Keratinocyte (primary cell): ENCODE data around the gene CD276. TPM values are rescaled to one million over a fixed set of nuclear protein-coding genes. Genes with fewer than 3 reads are reported as not detected.

ENCODE experiments used
- DNase-seq: peaks from one replicate; pipeline ENCODE4 v3.0.0-alpha.2; 2011; ENCODE audit warnings: low read depth, missing footprints, low spot score
- FAIRE-seq: peaks from 2 replicates; lab custom pipeline; 2011; peaks lifted over from hg19 to GRCh38; lab: Jason Lieb, UNC
- H2AFZ ChIP-seq: 2 replicates; pipeline ENCODE4 v1.6.0; 2012; ENCODE audit warnings: low read length, control low read depth, inconsistent platforms; ENCODE audit not compliant: control insufficient read depth
- H3K27ac ChIP-seq: 2 replicates; pipeline ENCODE4 v1.5.1; 2011; ENCODE audit warnings: low read length; ENCODE audit not compliant: control insufficient read depth, insufficient read depth
- H3K27me3 ChIP-seq: 3 replicates; pipeline ENCODE4 v1.6.0; 2011; ENCODE audit warnings: low read length; ENCODE audit not compliant: control insufficient read depth, insufficient read depth; ENCODE audit errors: extremely low read depth
- H3K36me3 ChIP-seq, 2 experiments: 2 replicates in 1 of 2; 3 replicates in 1 of 2; pipeline ENCODE4 v1.5.1; 2011; ENCODE audit warnings: low read length in 2 of 2, mild to moderate bottlenecking in 1 of 2; ENCODE audit not compliant: control insufficient read depth in 2 of 2, insufficient read depth in 2 of 2; ENCODE audit errors: extremely low read depth in 1 of 2
- H3K4me1 ChIP-seq: 3 replicates; pipeline ENCODE4 v1.5.1; 2011; ENCODE audit warnings: low read length; ENCODE audit not compliant: control insufficient read depth, insufficient read depth; ENCODE audit errors: extremely low read depth
- H3K4me2 ChIP-seq: 3 replicates; pipeline ENCODE4 v1.6.0; 2011; ENCODE audit warnings: low read depth, low read length; ENCODE audit not compliant: control insufficient read depth, insufficient read depth; ENCODE audit errors: extremely low read depth
- H3K4me3 ChIP-seq, 3 experiments: fragments of 200-600 bp in 1 of 3; sonication (generic) in 1 of 3; 2 replicates in 2 of 3; 3 replicates in 1 of 3; pipeline ENCODE4 v1.5.1; 2011 to 2016; ENCODE audit warnings: low read length in 3 of 3, mild to moderate bottlenecking in 3 of 3, control low read depth in 2 of 3, inconsistent platforms in 1 of 3, low read depth in 1 of 3, mixed read lengths in 1 of 3, mixed run types in 1 of 3, moderate library complexity in 1 of 3; ENCODE audit not compliant: control insufficient read depth in 2 of 3, insufficient read depth in 2 of 3; ENCODE audit errors: extremely low read depth in 1 of 3
- H3K79me2 ChIP-seq: 2 replicates; pipeline ENCODE4 v1.6.0; 2012; ENCODE audit warnings: low read length; ENCODE audit not compliant: control insufficient read depth, insufficient read depth
- H3K9ac ChIP-seq: 3 replicates; pipeline ENCODE4 v1.6.0; 2011; ENCODE audit warnings: low read length; ENCODE audit not compliant: control insufficient read depth, insufficient read depth; ENCODE audit errors: extremely low read depth
- H3K9me1 ChIP-seq: 3 replicates; pipeline ENCODE4 v1.6.0; 2011; ENCODE audit warnings: low read length; ENCODE audit not compliant: control insufficient read depth, insufficient read depth; ENCODE audit errors: extremely low read depth
- H3K9me3 ChIP-seq: 2 replicates; pipeline ENCODE4 v1.5.1; 2012; ENCODE audit warnings: low read depth, low read length; ENCODE audit not compliant: control insufficient read depth
- H4K20me1 ChIP-seq: 3 replicates; pipeline ENCODE4 v1.6.0; 2011; ENCODE audit warnings: low read length; ENCODE audit not compliant: control insufficient read depth, insufficient read depth; ENCODE audit errors: extremely low read depth
- CTCF ChIP-seq, 3 experiments: IDR thresholded peaks in 1 of 3; conservative IDR thresholded peaks in 1 of 3; optimal IDR thresholded peaks in 1 of 3; 2 replicates in 2 of 3; 3 replicates in 1 of 3; pipeline versions ENCODE3 to v1.5.1; 2011; ENCODE audit warnings: low read length in 3 of 3, mild to moderate bottlenecking in 3 of 3, moderate library complexity in 2 of 3, control low read depth in 1 of 3, inconsistent platforms in 1 of 3; ENCODE audit not compliant: insufficient read depth in 2 of 3; ENCODE audit errors: extremely low read depth in 1 of 3
- EZH2 ChIP-seq: IDR thresholded peaks from one replicate; pipeline ENCODE4 v1.6.1; 2012; ENCODE audit warnings: inconsistent platforms, mild to moderate bottlenecking, low read length, moderate library complexity
- dilution Hi-C: fragments of 300-500 bp; cut with MboI; formaldehyde crosslinking; loops from one replicate; pipeline ENCODE4 v1.7.0; 2020; ENCODE audit warnings: low sequenced_read_pairs; ENCODE audit not compliant: extremely low pct_ligation_motif_present
- polyA plus RNA-seq, 5 experiments: library from polyadenylated mRNA; depleted of rRNA in 3 of 5; stranded (reverse) in 3 of 5; stranded (forward) in 1 of 5; unstranded in 1 of 5; fragments of >200 nt; gene quantifications; 1 replicate in 1 of 5; 2 replicates in 3 of 5; 3 replicates in 1 of 5; pipeline versions ENCODE4 v1.2.1 to v1.2.3, GENCODE V29; 2011 to 2012; ENCODE audit warnings: missing spikeins in 2 of 5, low read depth in 1 of 5, low replicate concordance in 1 of 5

Gene CD276
- polyA plus RNA-seq, 1 donor (not counting 4 experiments of a cell fraction or from before 2014, with no cell fraction given) = 62.9 TPM

DNA sequence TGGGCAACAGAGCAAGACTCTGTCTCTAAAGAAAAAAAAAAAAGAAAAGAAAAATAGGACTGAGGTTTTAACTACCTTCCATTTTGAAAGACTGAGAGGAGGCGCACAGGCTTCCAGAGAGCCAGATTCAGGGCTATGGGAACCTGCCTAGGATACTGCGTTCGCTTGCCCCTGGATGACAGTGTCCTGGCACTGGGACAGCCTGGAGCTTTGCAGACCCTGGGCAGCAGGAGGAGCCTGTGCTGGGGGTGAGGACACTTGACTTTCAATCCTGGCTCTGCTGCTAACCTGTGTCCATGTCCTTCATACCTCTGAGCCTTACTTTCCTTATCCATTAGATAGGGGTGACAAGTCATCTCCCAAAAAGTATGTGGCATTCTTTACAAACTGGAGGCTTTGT is 31.2 kb downstream of the CD276 start:
- Histone ChIP-seq H2AFZ (no peak overlapping the region), H4K20me1 (peaks cover 3% of the 10 kb centered on the region), H3K9ac (no peak overlapping the region), H3K4me1 (no peaks in the 10 kb centered on the region), H3K9me3 (no peaks in the 10 kb centered on the region), H3K4me2 (no peak overlapping the region), H3K27me3 (peaks cover 3% of the 10 kb centered on the region), H3K9me1 (no peaks in the 10 kb centered on the region), H3K36me3 (peaks cover 21 to 25% of the 10 kb centered on the region in 2 experiments), H3K27ac (no peak overlapping the region), H3K4me3 (no peak overlapping the region), H3K79me2 (no peaks in the 10 kb centered on the region)
- DNase-seq (no peak), FAIRE-seq (no peak)
- dilution Hi-C loops = no loop called here
- no peak for TF ChIP-seq CTCF (optimal IDR thresholded peaks at IDR 0.05 in 1 of 3, IDR thresholded peaks at IDR 0.05 in 1 of 3, conservative IDR thresholded peaks at IDR 0.05 in 1 of 3; ENCODE audit: extremely low read depth in 1 of 3, insufficient read depth in 2 of 3, low read length in 3 of 3)
- TF ChIP-seq EZH2 = no peak

DNA sequence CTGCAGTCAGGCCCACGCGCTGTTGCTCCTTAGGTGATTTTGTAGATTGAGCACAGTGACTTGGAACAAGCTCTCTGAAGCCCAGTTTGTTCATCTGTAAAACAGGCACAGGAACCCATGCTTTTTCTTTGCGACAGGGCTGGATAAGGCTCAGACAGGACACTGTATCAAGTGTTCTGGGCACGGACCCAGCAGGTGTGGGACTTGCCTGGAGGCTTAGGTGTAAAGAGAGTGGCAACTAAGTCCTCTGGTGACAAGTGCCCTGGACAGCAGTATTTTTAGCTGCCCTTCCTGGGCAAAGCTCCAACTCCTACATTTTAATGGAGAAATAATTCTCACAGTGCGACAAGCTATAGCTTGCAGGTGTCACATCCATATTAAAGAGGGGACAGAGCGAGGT is 32.2 kb downstream of the CD276 start:
- no peak overlapping the region for H3K27ac ChIP-seq
- peaks cover 3% of the 10 kb centered on the region for H3K27me3 ChIP-seq
- DNase-seq = no peak
- H3K4me2 ChIP-seq = no peak overlapping the region
- H3K9me1 ChIP-seq = no peaks in the 10 kb centered on the region
- H2AFZ ChIP-seq = no peak overlapping the region
- no peak for TF ChIP-seq CTCF (optimal IDR thresholded peaks at IDR 0.05 in 1 of 3, IDR thresholded peaks at IDR 0.05 in 1 of 3, conservative IDR thresholded peaks at IDR 0.05 in 1 of 3; ENCODE audit: extremely low read depth in 1 of 3, insufficient read depth in 2 of 3, low read length in 3 of 3)
- TF ChIP-seq EZH2 = no peak
- H3K4me1 ChIP-seq = no peaks in the 10 kb centered on the region
- no peaks in the 10 kb centered on the region for H3K79me2 ChIP-seq
- H3K36me3 ChIP-seq = peaks cover 13 to 17% of the 10 kb centered on the region in 2 experiments
- no peak overlapping the region for H3K4me3 ChIP-seq
- no peak for FAIRE-seq
- dilution Hi-C loops = no loop called here
- H3K9ac ChIP-seq = no peak overlapping the region
- H3K9me3 ChIP-seq = no peaks in the 10 kb centered on the region
- H4K20me1 ChIP-seq = peaks cover 3% of the 10 kb centered on the region
